Raji (cell line): ENCODE data around the gene FUT7.

Experiments used
- POLR2A ChIP-seq: IDR thresholded peaks from 2 replicates; pipeline ENCODE4 v1.6.1; 2011; ENCODE audit warnings: low read depth, low read length, control low read depth; ENCODE audit not compliant: insufficient read depth

Gene FUT7

GRCh38 chr9:137045294-137046087, 13.6 kb upstream of the FUT7 start:
- TF ChIP-seq POLR2A = no peak

GRCh38 chr9:137044502-137045177, 12.8 kb upstream of the FUT7 start:
- no peak for TF ChIP-seq POLR2A

- TF ChIP-seq POLR2A = no peak
Observed at GRCh38 chr9:137044037-137044436, 12.1 kb upstream of the FUT7 start.

GRCh38 chr9:137042751-137043727, 11.2 kb upstream of the FUT7 start:
- no peak for TF ChIP-seq POLR2A

- TF ChIP-seq POLR2A = no peak
Observed at GRCh38 chr9:137041124-137041523, 9.2 kb upstream of the FUT7 start.

- no peak for TF ChIP-seq POLR2A
Observed at GRCh38 chr9:137040568-137040967, 8.7 kb upstream of the FUT7 start.

GRCh38 chr9:137039611-137040366, 7.9 kb upstream of the FUT7 start:
- TF ChIP-seq POLR2A = no peak

- TF ChIP-seq POLR2A = no peak
Observed at GRCh38 chr9:137038916-137039315, 7.0 kb upstream of the FUT7 start.

GRCh38 chr9:137037483-137037882, 5.6 kb upstream of the FUT7 start:
- TF ChIP-seq POLR2A = no peak

- no peak for TF ChIP-seq POLR2A
Observed at GRCh38 chr9:137037035-137037434, 5.1 kb upstream of the FUT7 start.

- TF ChIP-seq POLR2A = no peak
Observed at GRCh38 chr9:137035937-137036336, 4.0 kb upstream of the FUT7 start.

- no peak for TF ChIP-seq POLR2A
Observed at GRCh38 chr9:137035507-137035834, 3.6 kb upstream of the FUT7 start.

- peak; percentile 39; the same call in 1 of the 2 replicates for TF ChIP-seq POLR2A
Observed at GRCh38 chr9:137034709-137035506, 3.0 kb upstream of the FUT7 start.
